ENCODE measurements around the gene CST3.
"Not testable (repeated sequence)": the region's sequence is repeated elsewhere in the genome, so short reads cannot be mapped to it uniquely, and the experiment has no call there.

CST3 gene

DNA sequence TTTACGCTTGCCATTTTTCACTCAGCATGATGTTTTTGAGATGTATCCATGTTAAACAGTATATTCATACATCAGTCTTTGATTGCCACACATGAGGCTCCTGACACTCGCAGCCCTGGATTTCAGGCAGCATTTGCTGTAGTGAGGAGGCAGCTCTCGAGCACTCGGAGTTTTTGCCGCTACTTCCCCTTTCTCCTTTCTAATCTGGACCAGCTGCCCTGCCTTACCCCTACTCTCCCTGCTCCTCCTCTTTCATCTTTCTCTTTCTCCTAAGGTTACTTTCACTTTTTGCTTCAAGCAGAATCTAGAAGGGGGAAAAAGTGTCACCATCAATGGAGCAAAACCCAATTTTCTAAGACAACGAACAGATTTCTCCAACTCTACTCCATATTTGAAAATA lies 5.9 kb upstream of the CST3 start:
- no peak for DNase-seq (ENCODE audit: low read depth)

DNA sequence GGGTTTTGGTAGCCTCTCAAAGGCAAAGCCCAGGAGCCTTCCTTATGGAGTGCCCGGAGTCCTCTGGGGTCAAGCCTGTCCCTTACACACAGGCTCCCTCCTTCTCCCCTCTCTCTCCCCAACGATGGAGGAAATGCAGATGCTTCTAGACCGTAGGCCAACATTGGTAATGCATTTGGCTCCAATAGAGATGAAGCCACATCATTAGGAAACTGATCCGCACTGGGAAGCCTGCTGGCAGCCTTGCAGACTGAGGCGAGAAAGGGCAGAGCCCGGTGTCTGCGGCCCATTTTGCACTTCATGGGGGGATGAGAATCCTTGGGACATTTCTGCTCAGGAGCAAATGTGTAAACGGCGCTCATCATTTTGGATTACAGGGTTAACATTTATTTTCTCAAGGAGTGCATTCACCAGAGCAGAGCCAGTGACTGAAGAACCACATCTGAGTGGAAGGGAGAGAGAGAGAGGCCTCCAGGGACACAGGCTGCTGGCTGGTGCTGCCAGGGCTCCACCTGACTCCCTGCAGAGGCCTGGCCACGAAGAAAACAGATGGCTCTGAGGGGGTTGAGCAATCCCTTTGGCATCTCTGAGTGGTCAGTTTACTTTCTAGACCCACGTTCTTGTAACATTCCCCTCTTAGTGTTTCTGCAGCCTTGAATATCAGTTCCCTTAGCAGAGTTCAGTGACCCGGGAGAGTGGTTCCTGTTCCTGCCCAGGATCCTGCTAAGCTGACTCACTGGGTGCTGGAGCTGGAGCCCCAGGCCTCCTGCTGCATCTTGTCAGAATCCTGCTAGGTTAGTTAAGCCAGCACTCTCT lies 4.4 kb upstream of the CST3 start:
- DNase-seq (ENCODE audit: low read depth): no peak

DNA sequence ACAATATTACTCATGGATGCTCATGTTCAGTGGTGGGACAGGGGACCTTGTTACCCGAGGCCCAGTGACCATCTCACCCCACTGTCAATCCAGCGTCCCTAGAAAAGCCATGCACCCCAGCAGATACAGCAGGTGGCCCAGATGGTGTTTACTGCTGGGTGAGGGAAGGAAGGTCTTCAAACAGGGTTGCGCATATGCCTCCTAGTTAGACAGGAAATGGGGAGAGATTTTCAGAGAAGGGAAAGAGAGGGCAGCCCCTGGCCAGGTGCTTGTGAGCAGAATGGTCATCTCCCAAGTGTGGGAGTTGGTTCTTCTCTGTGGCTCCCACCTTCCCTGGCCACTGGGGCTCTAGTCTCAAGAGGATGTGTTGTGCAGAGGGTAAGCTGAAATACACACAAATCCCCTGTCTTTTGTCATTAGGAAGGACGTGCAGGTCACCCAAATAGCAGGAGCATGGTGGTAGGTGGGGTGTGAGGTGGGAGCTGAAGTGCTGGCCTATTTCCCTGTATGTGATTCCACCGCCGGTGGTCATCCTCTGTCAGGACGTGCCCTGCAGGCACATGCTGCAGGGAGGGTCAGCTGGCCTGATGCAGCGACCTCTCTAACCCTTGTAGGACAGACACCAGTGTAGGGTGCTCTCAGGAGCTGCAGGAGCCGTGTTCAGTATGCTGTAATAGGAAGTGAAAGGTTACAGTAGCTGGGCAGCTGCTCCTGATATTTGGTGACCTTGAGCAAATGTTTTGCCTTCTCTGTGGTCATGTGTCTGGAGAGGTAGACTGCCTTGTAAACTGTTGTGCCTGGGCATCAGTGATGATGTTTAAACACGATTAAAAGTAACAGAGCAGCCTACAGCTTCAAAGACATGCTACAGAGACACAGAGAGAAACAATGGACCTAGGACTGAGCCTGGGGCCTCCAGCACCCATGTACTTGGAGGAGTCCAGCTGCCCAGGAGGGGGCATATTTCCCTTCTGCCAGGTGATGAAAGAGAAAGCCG lies 3.2 kb upstream of the CST3 start:
- no peak for DNase-seq (ENCODE audit: low read depth)

DNA sequence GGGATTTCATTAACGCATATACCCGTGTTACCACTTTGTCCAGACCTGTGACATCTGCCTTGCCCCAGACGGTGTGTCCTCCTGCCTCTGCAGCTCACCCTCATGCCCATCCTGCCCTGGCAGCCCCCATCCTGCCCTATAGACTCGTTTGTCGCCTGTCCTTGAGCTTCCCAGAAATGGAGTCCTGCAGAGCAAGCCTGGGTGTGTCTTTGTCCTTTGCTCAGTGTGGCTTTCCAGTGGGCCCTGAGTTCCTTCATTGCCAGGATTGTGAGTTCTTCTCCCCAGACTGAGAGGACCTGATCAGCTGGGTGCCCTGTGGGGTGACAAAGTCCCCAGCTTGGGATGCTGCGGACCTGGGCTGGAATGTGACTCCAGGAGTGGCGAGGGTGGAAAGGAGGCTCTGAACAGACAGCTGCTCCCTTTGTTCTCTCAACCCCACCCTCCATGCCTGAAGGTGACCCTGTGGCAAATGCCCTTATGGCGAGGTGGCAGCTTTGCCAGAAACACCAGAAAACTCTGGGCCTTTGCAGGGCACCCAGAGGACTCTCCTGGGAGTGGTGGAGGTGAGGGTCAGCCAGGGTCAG lies 2.4 kb upstream of the CST3 start:
- DNase-seq (ENCODE audit: low read depth): no peak

DNA sequence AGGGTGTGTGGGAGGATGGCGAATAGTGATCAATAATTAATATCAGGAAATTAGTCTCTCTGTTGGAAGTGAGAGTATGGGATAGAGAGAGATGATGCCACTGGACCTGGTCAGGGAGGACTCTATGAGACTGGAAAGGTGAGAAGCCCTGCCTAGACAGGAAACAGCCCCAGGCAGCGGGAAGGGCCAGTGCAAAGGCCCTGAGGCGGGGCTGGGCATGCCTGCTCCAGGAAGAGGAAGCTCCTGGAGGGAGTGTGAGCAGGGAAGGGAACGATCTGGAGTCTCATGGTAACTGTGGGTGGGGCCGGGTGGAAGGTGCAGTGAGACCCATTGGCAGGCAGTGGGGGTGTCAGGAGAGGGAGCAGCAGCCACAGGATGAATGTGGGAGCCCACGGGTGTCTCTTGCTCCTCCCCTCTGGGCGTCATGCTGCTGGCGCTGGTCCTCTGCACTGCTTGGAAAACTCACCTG lies 1.8 kb upstream of the CST3 start:
- no peak for DNase-seq (ENCODE audit: low read depth)

DNA sequence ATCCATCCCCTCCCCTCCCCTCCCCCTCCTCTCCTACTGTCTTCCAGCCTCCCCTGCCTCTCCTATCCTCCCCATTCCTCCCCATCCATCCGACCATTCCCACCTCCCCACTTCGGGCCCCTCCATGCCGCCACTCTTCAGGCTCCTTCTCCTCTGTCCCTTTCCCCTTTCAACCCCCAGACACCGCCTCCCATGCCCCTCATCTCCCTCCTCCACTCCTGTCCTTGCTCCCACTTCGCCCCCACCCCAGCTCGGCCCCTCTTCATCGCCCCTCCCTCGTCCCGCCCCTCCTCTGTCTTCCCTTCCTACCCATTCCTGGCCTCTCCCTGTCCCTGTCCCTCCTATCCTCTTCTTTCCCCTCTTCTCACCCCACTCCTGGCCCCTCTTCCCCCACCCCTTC lies 554 bp upstream of the CST3 start:
- DNase-seq (ENCODE audit: low read depth): no peak

DNA sequence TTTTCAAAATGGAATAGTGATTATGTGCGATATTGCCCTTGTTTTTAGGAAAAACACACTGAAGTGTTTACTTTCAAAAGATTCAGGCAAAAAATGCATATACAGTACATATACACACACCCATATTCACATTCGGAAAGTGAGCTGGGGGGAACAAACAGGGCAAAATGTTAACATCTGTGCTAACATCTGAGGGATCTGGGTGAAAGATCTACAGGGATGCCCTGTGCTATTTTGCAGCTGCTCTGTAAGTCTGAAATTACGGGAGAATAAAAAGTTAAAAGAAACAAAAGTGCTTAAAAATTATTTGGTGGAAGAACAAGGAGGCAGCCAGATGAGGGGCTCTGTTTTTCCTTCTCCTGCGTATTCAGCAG lies 860 bp downstream of the CST3 start:
- no peak for DNase-seq (ENCODE audit: low read depth)

DNA sequence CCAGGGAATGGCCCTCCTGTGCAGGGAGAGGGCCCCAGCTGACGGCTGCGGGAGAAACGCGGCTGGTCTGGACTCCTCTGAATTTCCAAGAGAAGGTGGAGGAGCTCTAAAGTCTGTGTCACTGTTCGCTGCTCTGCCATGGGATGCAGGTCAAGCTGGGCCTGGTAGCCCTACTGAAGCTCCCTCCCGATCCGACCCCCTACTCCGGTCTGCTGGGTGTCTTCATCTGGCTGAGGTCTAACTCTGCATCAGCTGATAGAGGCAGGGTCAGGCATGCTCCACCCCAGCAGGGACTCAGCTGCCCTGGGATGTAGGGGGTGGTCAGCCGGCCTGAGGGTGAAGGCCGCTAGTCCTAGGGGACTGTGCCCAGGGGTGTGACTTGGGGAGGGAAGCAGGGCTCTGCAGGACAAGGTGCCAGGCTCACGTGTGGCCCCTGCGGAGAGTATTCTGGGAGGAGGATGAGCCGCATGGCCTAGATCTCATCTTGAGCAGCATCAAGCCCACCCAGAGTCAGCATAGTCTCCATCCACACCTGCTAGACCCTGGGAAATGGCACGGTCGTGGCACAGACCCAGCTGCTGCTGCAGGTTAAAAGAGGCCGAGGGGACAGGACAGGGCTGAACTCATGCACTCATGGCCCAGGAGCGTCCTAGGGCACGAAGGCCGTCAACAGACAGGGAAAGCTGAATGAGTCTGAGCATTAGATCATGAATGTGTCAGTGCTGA lies 1.4 kb downstream of the CST3 start:
- DNase-seq (ENCODE audit: low read depth): no peak

DNA sequence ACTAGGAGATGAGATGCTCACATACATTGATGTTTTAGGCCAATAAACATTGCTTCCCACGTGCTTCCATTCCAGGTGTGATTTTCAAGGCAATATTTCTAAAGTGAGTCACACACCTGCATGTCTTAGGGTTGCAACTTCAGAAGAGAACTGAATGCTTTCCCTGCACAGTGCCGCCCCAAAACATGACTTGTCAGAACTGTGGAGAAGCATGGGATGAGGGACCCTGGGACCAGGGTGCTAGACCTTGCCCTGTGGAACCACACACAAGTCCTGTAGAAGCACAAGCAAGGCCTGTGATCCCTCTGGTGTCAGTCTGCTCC lies 2.0 kb downstream of the CST3 start:
- DNase-seq (ENCODE audit: low read depth): not testable (repeated sequence)

DNA sequence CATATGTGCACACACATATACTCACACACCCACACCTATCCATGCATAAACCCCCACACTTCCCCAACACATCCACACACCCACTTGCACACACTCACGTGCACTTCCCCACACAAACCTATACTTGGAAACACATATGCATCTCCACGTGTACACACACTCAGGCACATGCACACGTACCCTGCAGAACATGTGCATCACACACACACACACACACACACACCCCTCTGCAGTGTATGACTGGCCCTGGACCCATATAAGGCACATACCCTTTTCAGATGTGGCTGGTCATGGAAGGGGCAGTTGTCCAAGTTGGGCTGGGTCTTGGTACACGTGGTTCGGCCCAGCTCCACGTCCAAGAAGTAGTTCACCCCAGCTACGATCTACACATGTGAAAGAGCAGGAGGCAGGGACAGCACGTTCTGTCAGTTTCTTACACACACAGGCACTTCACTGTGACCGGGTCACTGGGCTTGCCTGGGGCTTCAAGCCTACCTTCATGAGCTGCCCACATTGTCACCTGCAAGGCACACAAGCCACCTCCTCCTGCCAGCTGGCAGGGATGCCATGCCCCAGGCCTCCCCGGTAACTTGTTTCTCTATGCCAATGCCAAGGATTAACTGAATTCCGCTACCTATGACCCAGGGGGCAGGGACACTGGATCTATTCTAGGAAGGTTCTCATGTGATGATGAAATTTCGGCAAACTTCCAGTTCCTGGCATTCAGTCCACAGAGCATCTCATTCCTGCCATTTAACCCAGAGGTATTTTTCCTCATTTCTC lies 2.6 kb downstream of the CST3 start:
- DNase-seq (ENCODE audit: low read depth): no peak

DNA sequence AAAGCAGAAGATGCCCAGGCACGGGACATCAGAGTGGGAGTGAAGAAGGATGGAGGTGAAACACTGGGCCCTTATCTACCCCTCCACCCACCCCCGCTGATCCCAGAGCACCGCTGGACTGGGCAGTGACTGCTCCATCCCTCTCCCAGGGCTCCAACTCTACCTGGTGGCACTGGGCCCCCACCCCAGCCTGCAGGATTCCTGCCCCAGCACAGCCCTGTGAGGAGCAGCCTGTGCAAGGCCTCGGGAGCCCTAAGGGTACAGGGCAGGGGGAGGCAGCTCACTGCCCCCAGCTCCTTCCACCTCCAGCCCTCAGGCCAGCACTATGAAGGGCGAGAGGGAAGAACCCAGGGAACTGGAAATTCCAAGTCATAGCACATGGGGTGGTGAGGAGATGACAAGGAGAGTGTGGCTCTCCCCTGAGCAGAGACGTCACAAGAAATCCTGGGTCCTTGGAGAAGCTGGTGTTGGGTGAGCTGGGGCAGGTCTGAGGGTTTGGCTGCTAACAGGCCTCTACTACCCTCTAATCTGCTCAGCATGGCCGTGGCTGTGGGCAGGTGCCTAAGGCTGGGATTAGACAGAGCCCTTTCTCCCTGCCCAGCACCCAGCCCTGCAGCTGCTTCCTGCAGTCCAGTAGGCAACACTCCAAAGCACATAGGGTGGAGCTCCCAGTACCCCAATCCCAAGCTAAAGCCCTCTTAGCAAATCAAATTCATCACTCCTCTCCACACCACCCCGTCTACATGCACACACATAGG lies 3.5 kb downstream of the CST3 start:
- no peak for DNase-seq (ENCODE audit: low read depth)

DNA sequence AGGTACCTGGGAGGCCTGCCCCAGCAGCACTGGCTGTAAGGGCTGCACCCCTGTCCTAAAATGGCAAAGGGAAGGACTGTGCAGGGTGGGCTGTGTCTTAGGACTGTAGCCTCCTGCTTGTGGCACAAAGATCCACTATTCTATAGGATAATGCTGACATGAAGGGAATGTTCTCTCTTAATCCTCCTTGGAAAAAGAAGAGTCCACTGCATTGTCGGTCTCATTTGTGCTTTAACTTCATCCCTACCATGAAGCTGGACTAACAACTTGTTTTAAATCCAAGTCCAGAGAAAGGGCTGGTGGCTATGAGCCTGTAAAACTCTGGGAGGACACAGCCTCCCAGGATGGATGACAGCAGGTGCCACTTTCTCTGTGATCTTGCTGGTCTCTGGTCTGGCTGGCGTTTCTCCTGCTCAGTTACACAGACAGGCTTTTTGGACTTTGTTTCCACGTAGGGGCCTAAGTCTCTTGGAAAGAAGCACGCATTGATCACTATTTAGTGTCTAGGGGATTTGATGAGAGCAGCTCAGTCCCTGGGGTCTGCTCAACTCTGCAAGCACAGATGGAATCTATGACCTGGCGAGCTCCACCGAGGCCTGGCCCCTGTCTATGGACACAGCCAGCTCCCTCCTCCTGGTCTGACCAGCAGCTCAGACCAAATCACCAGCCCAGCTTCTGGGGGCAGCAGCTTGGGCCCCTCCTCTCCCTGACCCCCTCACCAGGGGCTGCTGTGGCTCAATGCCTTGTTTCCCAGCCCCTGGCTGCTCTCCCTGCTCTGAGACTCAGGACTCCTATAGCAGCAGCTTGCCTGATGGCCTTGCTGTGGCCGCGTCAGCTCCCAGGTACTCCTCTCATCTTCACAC lies 4.8 kb downstream of the CST3 start:
- DNase-seq (ENCODE audit: low read depth): no peak

DNA sequence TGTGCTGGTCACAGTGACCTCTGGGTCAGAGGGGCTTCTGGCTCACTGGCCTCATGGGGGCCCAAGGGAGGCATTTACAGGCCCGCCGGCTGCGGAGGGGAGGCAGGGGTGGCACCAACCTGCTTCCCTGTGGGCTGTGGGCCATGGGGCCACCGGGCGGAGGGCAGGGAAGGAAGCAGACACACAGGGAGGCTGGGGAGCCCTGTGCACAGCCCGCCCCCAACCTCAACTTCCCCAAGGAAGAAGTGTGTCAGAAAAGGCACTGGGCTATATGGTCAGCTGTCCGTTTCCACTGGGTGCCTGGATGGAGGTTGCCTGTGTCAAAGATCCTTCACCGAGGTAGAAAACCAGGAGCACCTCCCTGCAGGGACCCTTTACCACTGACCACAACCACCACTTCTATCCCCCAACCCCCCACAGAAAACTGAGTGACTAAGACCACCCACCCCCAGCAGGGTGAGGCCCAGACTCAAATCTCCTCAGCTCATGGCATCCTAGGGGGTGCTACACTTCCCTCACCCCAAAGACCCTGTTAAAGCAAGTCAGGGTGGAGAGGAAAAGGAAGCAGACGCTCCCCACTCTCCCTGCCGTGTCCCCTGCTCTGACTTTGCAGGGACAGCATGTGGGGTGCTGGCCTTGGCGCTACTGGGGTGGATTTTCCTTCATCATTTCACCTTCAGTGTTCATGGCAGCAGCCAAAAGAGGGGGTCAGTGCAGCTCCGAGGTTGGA lies 5.6 kb downstream of the CST3 start:
- DNase-seq (ENCODE audit: low read depth): no peak

DNA sequence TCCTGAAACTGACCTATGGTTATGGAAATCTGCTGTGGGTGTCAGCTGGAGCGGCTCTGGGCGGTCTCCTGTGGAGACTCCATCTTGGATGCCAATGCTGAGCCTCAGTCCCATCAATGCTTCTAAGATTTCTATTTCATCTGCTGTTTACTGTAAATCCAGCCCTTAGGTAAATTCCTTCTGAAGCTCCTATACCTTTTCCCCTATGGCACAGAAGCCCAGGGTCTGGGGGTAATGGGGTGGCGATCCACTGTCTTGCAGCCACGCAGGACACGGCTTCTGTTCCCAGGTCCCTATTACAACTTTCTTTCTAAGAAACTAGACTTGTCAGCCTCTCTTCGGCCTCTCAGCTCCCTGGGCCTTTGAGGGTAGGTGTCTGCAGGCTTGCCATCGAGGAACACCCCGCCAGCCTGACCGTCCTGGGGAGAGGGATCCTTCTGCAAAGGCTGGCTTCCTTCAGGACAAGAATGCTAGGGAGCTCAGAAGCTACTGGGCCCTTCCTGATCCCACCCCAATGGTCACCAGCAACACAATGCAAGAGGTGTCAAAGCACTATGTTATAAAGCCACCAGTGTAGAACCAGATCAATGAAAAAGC lies 6.4 kb downstream of the CST3 start:
- no peak for DNase-seq (ENCODE audit: low read depth)

DNA sequence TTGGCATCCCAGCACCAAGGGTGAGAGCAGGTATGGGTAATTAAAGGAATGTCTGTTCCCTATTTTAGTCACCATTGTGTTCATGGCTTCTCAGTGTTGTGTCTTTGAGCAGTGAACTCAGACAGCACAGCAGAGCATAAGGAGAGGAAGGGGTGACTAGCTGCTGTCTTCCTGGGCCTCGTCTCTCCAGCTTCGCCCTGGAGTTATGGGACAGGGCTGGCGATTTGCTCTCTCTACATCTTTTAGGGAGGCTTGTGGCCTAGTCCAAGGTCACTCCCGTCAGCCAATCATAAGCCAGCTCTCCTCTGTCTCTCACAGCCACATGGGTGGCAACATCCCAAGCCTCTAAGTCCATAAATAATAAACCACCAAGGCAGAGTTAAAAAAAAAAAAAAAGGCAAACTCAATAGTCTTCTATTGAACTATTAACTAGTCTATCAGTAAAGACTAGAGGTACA lies 7.3 kb downstream of the CST3 start:
- no peak for DNase-seq (ENCODE audit: low read depth)

DNA sequence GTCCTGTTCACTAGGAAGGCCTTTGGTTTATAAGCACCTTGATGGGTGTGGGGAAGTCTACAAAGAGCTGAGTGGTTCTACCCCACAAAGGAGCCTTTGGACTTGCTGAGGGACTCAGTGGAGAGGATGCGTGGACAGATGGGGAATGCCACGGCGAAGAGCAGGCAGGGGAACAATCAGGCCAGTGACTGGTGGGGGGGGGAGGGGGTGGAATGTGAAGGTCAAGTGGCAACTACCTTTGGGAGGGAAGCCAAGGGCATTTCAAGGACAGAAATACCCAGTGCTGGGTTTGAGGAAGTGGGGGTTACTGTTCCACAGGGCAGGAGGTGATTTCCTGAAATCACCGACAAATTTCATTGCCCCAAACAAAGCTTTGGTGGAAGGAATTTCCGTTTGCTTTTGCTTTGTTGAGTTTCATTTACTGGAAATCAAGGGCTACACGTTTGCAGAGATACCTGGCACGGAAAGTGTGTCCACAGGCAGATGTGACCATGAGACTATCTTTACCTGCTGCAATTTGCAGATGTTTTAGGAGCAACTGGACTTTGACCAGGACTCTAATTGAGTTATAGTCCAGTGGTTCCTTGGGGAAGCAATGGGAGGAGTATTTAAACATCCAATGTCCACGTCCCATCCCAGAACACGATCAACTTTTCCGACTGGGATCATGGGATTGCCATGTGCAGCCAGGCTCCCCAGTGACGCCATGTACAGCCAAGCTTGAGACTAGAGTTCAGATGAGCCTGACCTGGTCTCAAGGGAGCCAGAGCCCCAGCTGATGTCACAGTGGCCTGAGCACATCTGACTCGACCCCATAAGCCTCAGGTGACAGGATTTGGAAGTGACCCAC lies 8.0 kb downstream of the CST3 start:
- no peak for DNase-seq (ENCODE audit: low read depth)

DNA sequence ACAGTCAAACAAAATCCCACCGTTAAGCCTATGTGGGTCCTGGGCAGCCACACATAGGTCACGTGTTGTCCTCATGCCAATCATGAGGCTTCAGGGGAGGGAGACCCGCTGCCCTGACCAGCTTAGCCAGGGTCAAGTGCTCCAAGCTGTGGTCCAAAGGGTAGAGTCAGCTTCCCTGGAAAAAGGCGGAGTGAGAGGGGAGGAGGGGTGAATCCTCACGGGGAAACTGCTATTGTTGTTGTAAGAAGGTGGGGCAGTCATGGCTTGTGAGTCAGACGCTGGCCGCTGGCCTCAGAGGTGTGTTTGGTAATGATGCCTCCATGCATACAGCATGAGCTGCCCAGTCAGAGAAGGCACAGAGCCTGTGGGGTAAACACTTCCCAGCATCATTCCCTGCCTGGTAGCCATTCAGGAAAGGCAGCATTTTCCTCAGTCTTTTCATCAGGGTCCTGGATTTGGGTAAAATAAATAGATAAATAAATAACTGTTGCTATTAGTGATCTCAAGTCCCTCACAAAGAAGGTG lies 8.7 kb downstream of the CST3 start:
- no peak for DNase-seq (ENCODE audit: low read depth)
